ENCODE measurements around the gene OMP.

Gene OMP

DNA sequence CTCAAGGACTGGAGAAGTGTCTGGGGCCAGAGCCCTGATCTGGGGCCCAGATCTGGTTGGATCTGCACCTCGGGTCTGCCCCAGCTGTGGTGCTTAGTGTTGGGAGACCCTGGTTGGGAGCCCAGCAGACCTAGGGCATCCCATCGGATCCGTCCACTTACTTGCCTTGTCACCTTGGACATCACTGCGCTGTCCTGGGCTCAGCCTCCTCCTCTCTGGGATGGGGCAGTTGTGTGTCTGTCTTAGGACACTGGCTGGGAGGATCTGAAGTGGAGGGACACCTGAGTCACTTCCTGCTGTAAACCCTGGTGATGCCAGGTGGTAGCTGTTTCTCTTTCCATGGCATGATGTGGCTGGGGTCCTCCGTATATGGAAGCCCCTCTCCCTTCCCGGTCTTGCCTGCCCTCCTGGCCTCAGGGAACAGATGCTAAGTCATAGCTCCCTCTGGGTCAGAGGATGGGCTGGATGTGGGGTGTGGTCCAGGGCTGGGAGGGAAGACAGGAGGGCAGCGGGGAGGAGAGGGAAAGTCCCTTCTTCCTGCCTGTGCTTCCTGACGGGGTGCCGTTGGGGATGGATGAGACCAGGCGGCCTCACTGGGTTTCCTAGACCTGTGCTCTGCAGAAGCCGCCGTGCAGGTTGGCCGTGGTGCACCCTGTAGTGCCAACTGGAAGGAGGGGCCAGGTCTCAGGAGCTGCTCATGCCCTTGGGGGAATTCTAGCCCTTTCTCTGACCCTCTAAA, 12.1 kb upstream of the OMP start:
- Histone ChIP-seq H3K36me3 (replicated peaks; ENCODE audit: insufficient read depth, low read length) (no peaks in the 10 kb centered on the region), H3K79me2 (ENCODE audit: low read length) (no peaks in the 10 kb centered on the region), H3K9me2 (replicated peaks; ENCODE audit: insufficient read depth, low read length) (no peaks in the 10 kb centered on the region), H2AFZ (ENCODE audit: low read length) (no peak overlapping the region; the same call in 1 of the 2 replicates), H3K9me3 (replicated peaks; ENCODE audit: insufficient read depth, low read length) (no peaks in the 10 kb centered on the region), H3F3A (ENCODE audit: insufficient read depth, low read length) (no peaks in the 10 kb centered on the region), H3K9ac (ENCODE audit: low read length) (no peak overlapping the region), H4K20me1 (ENCODE audit: insufficient read depth, low read length) (no peaks in the 10 kb centered on the region), H3K27ac (ENCODE audit: low read length) (no peak overlapping the region), H3K4me3 (ENCODE audit: low read length) (no peak overlapping the region), H3K4me2 (ENCODE audit: low read depth, low read length) (0 out of 2 replicates have a peak overlapping the region, but pooled peaks have one; percentile 7), H3K27me3 (replicated peaks; ENCODE audit: insufficient read depth, low read length) (no peaks in the 10 kb centered on the region), H3K4me1 (ENCODE audit: low read length) (peaks cover 18% of the 10 kb centered on the region)
- DNase-seq, result no peak
- TF ChIP-seq EZH2 (optimal IDR thresholded peaks at IDR 0.05; ENCODE audit: low read depth, low read length), result no peak
- no peak for TF ChIP-seq CTCF (IDR thresholded peaks at IDR 0.05; ENCODE audit: low read length)
- TF ChIP-seq EZH2phosphoT487 (IDR thresholded peaks at IDR 0.05; ENCODE audit: low read length), result no peak

- Histone ChIP-seq H4K20me1 (ENCODE audit: insufficient read depth, low read length) (no peaks in the 10 kb centered on the region), H3K27ac (ENCODE audit: low read length) (no peak overlapping the region), H3K4me2 (ENCODE audit: low read depth, low read length) (0 out of 2 replicates have a peak overlapping the region, but pooled peaks have one; percentile 7), H3K9me3 (replicated peaks; ENCODE audit: insufficient read depth, low read length) (no peaks in the 10 kb centered on the region), H3K36me3 (replicated peaks; ENCODE audit: insufficient read depth, low read length) (no peaks in the 10 kb centered on the region), H3K9ac (ENCODE audit: low read length) (no peak overlapping the region), H3K79me2 (ENCODE audit: low read length) (no peaks in the 10 kb centered on the region), H2AFZ (ENCODE audit: low read length) (no peak overlapping the region; the same call in 1 of the 2 replicates), H3K4me1 (ENCODE audit: low read length) (peaks cover 18% of the 10 kb centered on the region), H3K4me3 (ENCODE audit: low read length) (no peak overlapping the region), H3F3A (ENCODE audit: insufficient read depth, low read length) (no peaks in the 10 kb centered on the region), H3K9me2 (replicated peaks; ENCODE audit: insufficient read depth, low read length) (no peaks in the 10 kb centered on the region), H3K27me3 (replicated peaks; ENCODE audit: insufficient read depth, low read length) (no peaks in the 10 kb centered on the region)
- DNase-seq, result peak; percentile 74
- peak; percentile 93 for TF ChIP-seq CTCF (IDR thresholded peaks at IDR 0.05; ENCODE audit: low read length)
- TF ChIP-seq EZH2 (optimal IDR thresholded peaks at IDR 0.05; ENCODE audit: low read depth, low read length), result no peak
Observed at GRCh38 chr11:77091146-77091940, 11.3 kb upstream of the OMP start.

DNA sequence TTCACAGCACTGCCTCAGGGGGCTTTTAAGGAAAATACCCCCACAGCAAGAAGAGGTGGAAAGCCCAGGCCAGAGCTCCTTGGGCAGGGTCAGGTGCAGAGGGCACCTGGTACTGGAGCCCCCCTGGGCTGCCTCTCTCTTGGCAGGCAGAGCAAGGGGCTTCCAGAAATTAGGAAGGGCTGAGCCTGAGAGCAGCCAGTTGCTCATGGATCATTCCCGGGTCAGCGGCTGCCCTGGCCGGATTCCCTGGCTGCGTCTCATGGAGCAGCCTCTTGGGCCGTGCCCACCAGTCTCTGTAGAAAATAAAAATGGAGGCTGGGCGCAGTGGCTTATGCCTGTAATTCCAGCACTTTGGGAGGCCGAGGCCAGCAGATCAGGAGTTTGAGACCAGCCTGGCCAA, 10.3 kb upstream of the OMP start:
- no peak overlapping the region for H2AFZ ChIP-seq (ENCODE audit: low read length)
- H3K4me2 ChIP-seq (ENCODE audit: low read depth, low read length), result no peak overlapping the region
- no peak overlapping the region for H3K9ac ChIP-seq (ENCODE audit: low read length)
- H3K27me3 ChIP-seq (replicated peaks; ENCODE audit: insufficient read depth, low read length), result no peaks in the 10 kb centered on the region
- H3K27ac ChIP-seq (ENCODE audit: low read length), result no peak overlapping the region
- TF ChIP-seq EZH2phosphoT487 (IDR thresholded peaks at IDR 0.05; ENCODE audit: low read length) (no peak), CTCF (IDR thresholded peaks at IDR 0.05; ENCODE audit: low read length) (no peak), EZH2 (optimal IDR thresholded peaks at IDR 0.05; ENCODE audit: low read depth, low read length) (no peak)
- no peaks in the 10 kb centered on the region for H3K79me2 ChIP-seq (ENCODE audit: low read length)
- no peaks in the 10 kb centered on the region for H4K20me1 ChIP-seq (ENCODE audit: insufficient read depth, low read length)
- no peaks in the 10 kb centered on the region for H3K9me2 ChIP-seq (replicated peaks; ENCODE audit: insufficient read depth, low read length)
- H3K9me3 ChIP-seq (replicated peaks; ENCODE audit: insufficient read depth, low read length), result no peaks in the 10 kb centered on the region
- peaks cover 18% of the 10 kb centered on the region for H3K4me1 ChIP-seq (ENCODE audit: low read length)
- no peak for DNase-seq
- no peak overlapping the region for H3K4me3 ChIP-seq (ENCODE audit: low read length)
- H3F3A ChIP-seq (ENCODE audit: insufficient read depth, low read length), result no peaks in the 10 kb centered on the region
- H3K36me3 ChIP-seq (replicated peaks; ENCODE audit: insufficient read depth, low read length), result no peaks in the 10 kb centered on the region

All from MM.1S (cell line).